Inflammatory macrophage treated with lipopolysaccharide for 1 hour (primary cell): Measurements from ENCODE around the gene TADA3.
"Not testable (repeated sequence)": the region's sequence is repeated elsewhere in the genome, so short reads cannot be mapped to it uniquely, and the experiment has no call there.

ENCODE experiments used
- DNase-seq, 2 donors: peaks; one replicate each; pipeline ENCODE4 v3.0.0-alpha.2; 2020 to 2022

The TADA3 gene

GRCh38 chr3:9783954-9784353 is 8.3 kb downstream of the TADA3 start:
- DNase-seq: no peak

GRCh38 chr3:9782770-9783169 is 9.5 kb downstream of the TADA3 start:
- DNase-seq: no peak

GRCh38 chr3:9781978-9782603 is 10.2 kb downstream of the TADA3 start:
- DNase-seq: no peak

GRCh38 chr3:9781551-9781950 is 10.7 kb downstream of the TADA3 start:
- DNase-seq: no peak

GRCh38 chr3:9780910-9781309 is 11.4 kb downstream of the TADA3 start:
- no peak for DNase-seq

- no peak for DNase-seq
Measured at GRCh38 chr3:9780458-9780812, 11.8 kb downstream of the TADA3 start.

GRCh38 chr3:9779721-9780457 is 12.4 kb downstream of the TADA3 start:
- DNase-seq: no peak

- no peak for DNase-seq
Measured at GRCh38 chr3:9779075-9779593, 13.1 kb downstream of the TADA3 start.

- DNase-seq: peak; percentile 69 to 86
Measured at GRCh38 chr3:9778143-9779074, 13.9 kb downstream of the TADA3 start.

- peak in 1 of 2 donors; percentile 49 for DNase-seq
Measured at GRCh38 chr3:9777694-9778021, 14.6 kb downstream of the TADA3 start.

GRCh38 chr3:9776896-9777693 is 15.2 kb downstream of the TADA3 start:
- DNase-seq: no peak

- DNase-seq: not testable (repeated sequence)
Measured at GRCh38 chr3:9771007-9771406, 21.3 kb downstream of the TADA3 start.

GRCh38 chr3:9770276-9770812 is 21.9 kb downstream of the TADA3 start:
- no peak for DNase-seq

GRCh38 chr3:9769426-9770275 is 22.6 kb downstream of the TADA3 start, which contains the start of gene CAMK1:
CAMK1 (minus strand) TSS chr3:9769947; CDS start chr3:9767749, 2,198 bp downstream.
- DNase-seq: peak; percentile 69 to 81

- no peak for DNase-seq
Measured at GRCh38 chr3:9769012-9769411, 23.3 kb downstream of the TADA3 start.

- DNase-seq: no peak
Measured at GRCh38 chr3:9768141-9768775, 24.0 kb downstream of the TADA3 start.

GRCh38 chr3:9767418-9767817 is 24.9 kb downstream of the TADA3 start:
- peak; percentile 34 to 54 for DNase-seq

- no peak for DNase-seq
Measured at GRCh38 chr3:9765865-9766264, 26.4 kb downstream of the TADA3 start.

- DNase-seq: no peak
Measured at GRCh38 chr3:9762871-9763270, 29.4 kb downstream of the TADA3 start.

GRCh38 chr3:9761919-9762318 is 30.4 kb downstream of the TADA3 start:
- DNase-seq: no peak
